Neural cell (in vitro differentiated cells): ENCODE data around the gene PSMB4. TPM values are rescaled to one million over a fixed set of nuclear protein-coding genes. Genes with fewer than 3 reads are reported as not detected.

Experiments
- H2AFZ ChIP-seq: fragments of 200-600, 300-800 bp; sonication (generic), shearing (Covaris generic); 2 replicates; pipeline ENCODE4 v1.6.0; 2014; ENCODE audit warnings: low read depth, mild to moderate bottlenecking, antibody characterized with exemption, low read length, moderate library complexity
- H3F3A ChIP-seq: fragments of 200-600 bp; shearing (Covaris generic); 2 replicates; pipeline ENCODE4 v1.6.1; 2016; ENCODE audit warnings: mild to moderate bottlenecking, moderate library complexity, mixed read lengths, antibody characterized with exemption, low read length; ENCODE audit not compliant: insufficient read depth, poor library complexity, severe bottlenecking
- H3K27ac ChIP-seq: fragments of 200-600, 300-800 bp; sonication (generic), shearing (Covaris generic); 2 replicates; pipeline ENCODE4 v1.5.1; 2014; ENCODE audit warnings: mild to moderate bottlenecking, low read length, moderate library complexity
- H3K27me3 ChIP-seq: fragments of 300-800, 200-600 bp; sonication (generic), shearing (Covaris generic); 2 replicates; pipeline ENCODE4 v1.6.0; 2014; ENCODE audit warnings: mild to moderate bottlenecking, low read depth, low read length, moderate library complexity; ENCODE audit not compliant: insufficient read depth
- H3K36me3 ChIP-seq: fragments of 300-800, 200-600 bp; sonication (generic), shearing (Covaris generic); 2 replicates; pipeline ENCODE4 v1.5.1; 2014; ENCODE audit warnings: mild to moderate bottlenecking, antibody characterized with exemption, low read length, moderate library complexity; ENCODE audit not compliant: insufficient read depth
- H3K4me2 ChIP-seq: fragments of 300-800, 200-600 bp; sonication (generic), shearing (Covaris generic); 2 replicates; pipeline ENCODE4 v1.6.0; 2014; ENCODE audit warnings: mild to moderate bottlenecking, low read length
- H3K4me3 ChIP-seq: fragments of 300-800, 200-600 bp; sonication (generic), shearing (Covaris generic); 2 replicates; pipeline ENCODE4 v1.5.1; 2014; ENCODE audit warnings: mild to moderate bottlenecking, low read length, moderate library complexity
- H3K79me2 ChIP-seq: fragments of 200-600 bp; shearing (Covaris generic); replicated peaks from 2 replicates; pipeline ENCODE4 v1.6.0; 2014; ENCODE audit warnings: mild to moderate bottlenecking, low read length, moderate library complexity; ENCODE audit not compliant: insufficient read depth
- H3K9ac ChIP-seq: fragments of 300-800, 200-600 bp; sonication (generic), shearing (Covaris generic); 2 replicates; pipeline ENCODE4 v1.6.1; 2016; ENCODE audit warnings: mild to moderate bottlenecking, low read length, mixed read lengths
- H3K9me2 ChIP-seq: fragments of 200-600 bp; shearing (Covaris generic); 2 replicates; pipeline ENCODE4 v1.6.1; 2016; ENCODE audit warnings: mild to moderate bottlenecking, low read length, mixed read lengths; ENCODE audit not compliant: insufficient read depth
- H3K9me3 ChIP-seq: fragments of 200-600, 300-800 bp; sonication (generic), shearing (Covaris generic); 2 replicates; pipeline ENCODE4 v1.6.1; 2016; ENCODE audit warnings: mild to moderate bottlenecking, mixed run types, low read length, moderate library complexity, mixed read lengths
- H4K20me1 ChIP-seq: fragments of 200-600 bp; shearing (Covaris generic); 2 replicates; pipeline ENCODE4 v1.6.1; 2016; ENCODE audit warnings: mild to moderate bottlenecking, mixed run types; ENCODE audit not compliant: insufficient read depth
- CTCF ChIP-seq: fragments of 450-650 bp; IDR thresholded peaks from 2 replicates; pipeline ENCODE4 v1.5.1; 2014; ENCODE audit warnings: antibody characterized with exemption, mild to moderate bottlenecking, moderate library complexity; ENCODE audit not compliant: poor library complexity, severe bottlenecking
- EP300 ChIP-seq: fragments of 450-650 bp; conservative IDR thresholded peaks from 2 replicates; pipeline ENCODE4 v1.6.1; 2014; ENCODE audit warnings: antibody characterized with exemption, mild to moderate bottlenecking, moderate library complexity; ENCODE audit not compliant: poor library complexity, severe bottlenecking
- EZH2 ChIP-seq: fragments of 200-600, 300-800 bp; shearing (Covaris generic), sonication (generic); IDR thresholded peaks from 2 replicates; pipeline ENCODE4 v1.6.1; 2014; ENCODE audit warnings: antibody characterized with exemption, low read length, borderline replicate concordance, mild to moderate bottlenecking; ENCODE audit not compliant: insufficient read depth, poor library complexity, severe bottlenecking
- MXI1 ChIP-seq: fragments of 450-650 bp; conservative IDR thresholded peaks from 2 replicates; pipeline ENCODE4 v1.6.1; 2014; ENCODE audit warnings: antibody characterized with exemption, mild to moderate bottlenecking; ENCODE audit not compliant: poor library complexity, severe bottlenecking
- POLR2AphosphoS5 ChIP-seq: IDR thresholded peaks from 2 replicates; pipeline ENCODE4 v1.6.1; 2012
- RAD21 ChIP-seq: fragments of 450-650 bp; conservative IDR thresholded peaks from 2 replicates; pipeline ENCODE4 v1.6.1; 2014; ENCODE audit warnings: antibody characterized with exemption, mild to moderate bottlenecking, moderate library complexity
- REST ChIP-seq: IDR thresholded peaks from 2 replicates; pipeline ENCODE4 v1.6.1; 2012; ENCODE audit warnings: borderline replicate concordance
- SMC3 ChIP-seq: fragments of 450-650 bp; conservative IDR thresholded peaks from 2 replicates; pipeline ENCODE4 v1.6.1; 2014; ENCODE audit warnings: antibody characterized with exemption, mild to moderate bottlenecking, moderate library complexity; ENCODE audit not compliant: poor library complexity
- TAF1 ChIP-seq: IDR thresholded peaks from 2 replicates; pipeline ENCODE4 v1.6.1; 2012; ENCODE audit warnings: low read depth
- polyA plus RNA-seq: library from polyadenylated mRNA; depleted of rRNA; stranded (reverse); fragments of >200 nt; gene quantifications from 2 replicates; pipeline ENCODE4 v1.2.3, GENCODE V29; 2014

Gene PSMB4
- polyA plus RNA-seq, 1 donor from 2014 or later = 695 TPM

GRCh38 chr1:151377150-151377884 lies 22.1 kb upstream of the PSMB4 start:
- TF ChIP-seq CTCF (no peak), EZH2 (no peak), TAF1 (no peak), SMC3 (no peak), EP300 (no peak), MXI1 (no peak), RAD21 (no peak)
- Histone ChIP-seq H3F3A (no peaks in the 10 kb centered on the region), H3K9me3 (no peaks in the 10 kb centered on the region), H3K79me2 (no peaks in the 10 kb centered on the region), H3K9me2 (no peaks in the 10 kb centered on the region), H4K20me1 (no peaks in the 10 kb centered on the region), H3K4me3 (no peak overlapping the region), H3K27ac (no peak overlapping the region), H3K27me3 (no peaks in the 10 kb centered on the region), H2AFZ (no peak overlapping the region), H3K9ac (no peak overlapping the region), H3K36me3 (no peaks in the 10 kb centered on the region), H3K4me2 (no peak overlapping the region)

GRCh38 chr1:151384584-151384983 lies 14.8 kb upstream of the PSMB4 start:
- H3K9me2 ChIP-seq = no peaks in the 10 kb centered on the region
- H4K20me1 ChIP-seq = no peaks in the 10 kb centered on the region
- no peak overlapping the region for H3K27ac ChIP-seq
- H3K4me2 ChIP-seq = no peak overlapping the region
- H3K79me2 ChIP-seq = no peaks in the 10 kb centered on the region
- no peak overlapping the region for H2AFZ ChIP-seq
- H3K4me3 ChIP-seq = no peak overlapping the region
- no peak overlapping the region for H3K9ac ChIP-seq
- TF ChIP-seq POLR2AphosphoS5 (no peak), REST (no peak), TAF1 (no peak), SMC3 (no peak), MXI1 (no peak), EP300 (no peak), RAD21 (no peak), EZH2 (no peak), CTCF (no peak)
- no peaks in the 10 kb centered on the region for H3K36me3 ChIP-seq
- no peaks in the 10 kb centered on the region for H3F3A ChIP-seq
- H3K27me3 ChIP-seq = no peaks in the 10 kb centered on the region
- no peaks in the 10 kb centered on the region for H3K9me3 ChIP-seq
